Endothelial cell (in vitro differentiated cells): ENCODE measurements around the gene TOGARAM1. TPM values are rescaled to one million over a fixed set of nuclear protein-coding genes. Genes with fewer than 3 reads are reported as not detected.

ENCODE experiments used
- DNase-seq: peaks from one replicate; pipeline ENCODE4 v3.0.0; 2021; ENCODE audit warnings: low spot score
- H3K27ac Mint-ChIP-seq: one replicate; pipeline ENCODE4 v1.8.0; 2021; ENCODE audit warnings: mixed read lengths, inconsistent platforms; ENCODE audit not compliant: unreplicated experiment
- H3K27me3 Mint-ChIP-seq: one replicate; pipeline ENCODE4 v1.8.0; 2021; ENCODE audit warnings: mild to moderate bottlenecking, moderate library complexity, mixed read lengths, inconsistent platforms; ENCODE audit not compliant: unreplicated experiment
- H3K36me3 Mint-ChIP-seq: one replicate; pipeline ENCODE4 v1.8.0; 2021; ENCODE audit warnings: mild to moderate bottlenecking, low read depth, mixed read lengths, inconsistent platforms; ENCODE audit not compliant: unreplicated experiment
- H3K4me1 Mint-ChIP-seq: one replicate; pipeline ENCODE4 v1.8.0; 2021; ENCODE audit warnings: mild to moderate bottlenecking, mixed read lengths, inconsistent platforms; ENCODE audit not compliant: unreplicated experiment
- H3K4me3 Mint-ChIP-seq: one replicate; pipeline ENCODE4 v1.8.0; 2021; ENCODE audit warnings: mild to moderate bottlenecking, mixed read lengths, inconsistent platforms; ENCODE audit not compliant: unreplicated experiment
- H3K9me3 Mint-ChIP-seq: one replicate; pipeline ENCODE4 v1.8.0; 2021; ENCODE audit warnings: mixed read lengths, inconsistent platforms; ENCODE audit not compliant: unreplicated experiment
- total RNA-seq: library from RNA; stranded (reverse); fragmentation: NEBNext Ultra II Directional; extraction: Animal tissue kit (Norgen Biotek cat#: 25700); gene quantifications from one replicate; pipeline ENCODE4 v1.2.1, GENCODE V29; 2021; ENCODE audit not compliant: unreplicated experiment
- TF ChIP-seq, protein P1 (sequence below): fragments of 200-600 bp; sonication (generic); IDR thresholded peaks from one replicate; pipeline ENCODE4 v1.5.0; 2021; ENCODE audit warnings: antibody characterized with exemption; ENCODE audit not compliant: unreplicated experiment

The TOGARAM1 gene
- total RNA-seq, 1 donor from 2014 or later = 17.1 TPM

- no peaks in the 10 kb centered on the region for H3K9me3 Mint-ChIP-seq
- H3K36me3 Mint-ChIP-seq = peaks cover under 1% of the 10 kb centered on the region
- H3K4me3 Mint-ChIP-seq = peak overlapping the region; percentile 98
- no peaks in the 10 kb centered on the region for H3K27me3 Mint-ChIP-seq
- no peak overlapping the region for H3K27ac Mint-ChIP-seq
- H3K4me1 Mint-ChIP-seq = peaks cover 15% of the 10 kb centered on the region
- TF ChIP-seq, protein P1, sequence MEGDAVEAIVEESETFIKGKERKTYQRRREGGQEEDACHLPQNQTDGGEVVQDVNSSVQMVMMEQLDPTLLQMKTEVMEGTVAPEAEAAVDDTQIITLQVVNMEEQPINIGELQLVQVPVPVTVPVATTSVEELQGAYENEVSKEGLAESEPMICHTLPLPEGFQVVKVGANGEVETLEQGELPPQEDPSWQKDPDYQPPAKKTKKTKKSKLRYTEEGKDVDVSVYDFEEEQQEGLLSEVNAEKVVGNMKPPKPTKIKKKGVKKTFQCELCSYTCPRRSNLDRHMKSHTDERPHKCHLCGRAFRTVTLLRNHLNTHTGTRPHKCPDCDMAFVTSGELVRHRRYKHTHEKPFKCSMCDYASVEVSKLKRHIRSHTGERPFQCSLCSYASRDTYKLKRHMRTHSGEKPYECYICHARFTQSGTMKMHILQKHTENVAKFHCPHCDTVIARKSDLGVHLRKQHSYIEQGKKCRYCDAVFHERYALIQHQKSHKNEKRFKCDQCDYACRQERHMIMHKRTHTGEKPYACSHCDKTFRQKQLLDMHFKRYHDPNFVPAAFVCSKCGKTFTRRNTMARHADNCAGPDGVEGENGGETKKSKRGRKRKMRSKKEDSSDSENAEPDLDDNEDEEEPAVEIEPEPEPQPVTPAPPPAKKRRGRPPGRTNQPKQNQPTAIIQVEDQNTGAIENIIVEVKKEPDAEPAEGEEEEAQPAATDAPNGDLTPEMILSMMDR = no peak
- no peak for DNase-seq
Observed at GRCh38 chr14:45084946-45085346, 123.0 kb downstream of the TOGARAM1 start.

- TF ChIP-seq, protein P1 = no peak
- Mint-ChIP-seq H3K27me3 (no peaks in the 10 kb centered on the region), H3K9me3 (no peaks in the 10 kb centered on the region), H3K4me1 (peaks cover 11% of the 10 kb centered on the region), H3K4me3 (no peak overlapping the region), H3K36me3 (no peaks in the 10 kb centered on the region), H3K27ac (no peak overlapping the region)
- DNase-seq = no peak
Observed at GRCh38 chr14:45089813-45090212, 127.8 kb downstream of the TOGARAM1 start.

DNA sequence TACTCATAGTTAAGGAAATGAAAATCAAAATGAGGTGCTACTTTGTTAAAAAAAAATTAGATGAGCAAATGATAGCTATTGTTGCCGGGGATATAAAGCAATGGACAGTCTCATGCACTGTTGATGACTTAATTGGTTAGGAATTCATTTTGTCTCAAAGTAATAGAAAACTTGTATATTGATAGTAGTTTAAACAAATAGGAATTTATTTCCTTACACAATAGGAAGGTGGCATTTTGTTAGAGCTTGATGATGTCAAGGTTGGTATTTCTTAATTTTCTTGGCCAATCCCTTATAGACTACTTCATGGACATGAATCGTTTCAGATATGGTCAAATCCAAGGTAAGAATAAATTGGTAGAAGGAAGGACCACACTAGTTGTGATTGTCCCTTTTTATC is 129.7 kb downstream of the TOGARAM1 start:
- Mint-ChIP-seq H3K36me3 (peaks cover 4% of the 10 kb centered on the region), H3K4me3 (no peak overlapping the region), H3K27me3 (no peaks in the 10 kb centered on the region), H3K27ac (no peak overlapping the region), H3K9me3 (no peaks in the 10 kb centered on the region), H3K4me1 (peaks cover 2% of the 10 kb centered on the region)
- TF ChIP-seq, protein P1 = no peak
- no peak for DNase-seq

DNA sequence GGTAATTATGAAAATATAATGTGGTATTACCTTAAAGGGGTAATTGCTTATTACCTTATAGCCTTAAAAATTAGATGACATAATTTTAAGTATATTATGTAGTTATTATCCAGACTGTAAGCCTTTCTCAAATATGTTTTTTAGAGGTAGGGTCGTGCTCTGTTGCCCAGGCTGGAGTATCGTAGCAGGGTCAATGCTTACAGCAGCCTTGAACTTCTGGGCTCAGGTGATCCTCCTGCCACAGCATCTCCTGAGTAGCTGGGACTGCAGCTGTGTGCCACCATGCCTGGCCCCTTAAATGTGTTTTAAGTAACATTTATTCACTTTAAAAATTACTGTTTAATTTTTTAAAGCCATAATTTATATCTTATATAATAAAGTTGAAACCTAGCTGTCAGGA is 132.3 kb downstream of the TOGARAM1 start:
- TF ChIP-seq, protein P1 = no peak
- Mint-ChIP-seq H3K9me3 (no peaks in the 10 kb centered on the region), H3K4me3 (no peak overlapping the region), H3K27me3 (no peaks in the 10 kb centered on the region), H3K4me1 (no peaks in the 10 kb centered on the region), H3K36me3 (peaks cover 10% of the 10 kb centered on the region), H3K27ac (no peak overlapping the region)
- DNase-seq = no peak

- no peak overlapping the region for H3K27ac Mint-ChIP-seq
- DNase-seq = no peak
- no peak overlapping the region for H3K4me3 Mint-ChIP-seq
- H3K9me3 Mint-ChIP-seq = no peaks in the 10 kb centered on the region
- H3K36me3 Mint-ChIP-seq = peaks cover 10% of the 10 kb centered on the region
- H3K27me3 Mint-ChIP-seq = no peaks in the 10 kb centered on the region
- TF ChIP-seq, protein P1 = no peak
- no peaks in the 10 kb centered on the region for H3K4me1 Mint-ChIP-seq
Observed at GRCh38 chr14:45095143-45095542, 133.2 kb downstream of the TOGARAM1 start.
